Ureter (tissue), 1 donor: ENCODE data around the gene CEACAM1. TPM values are rescaled to one million over a fixed set of nuclear protein-coding genes. Genes with fewer than 3 reads are reported as not detected.
"Not testable (repeated sequence)": the region's sequence is repeated elsewhere in the genome, so short reads cannot be mapped to it uniquely, and the experiment has no call there.

Experiments used
- DNase-seq: peaks from one replicate; pipeline ENCODE4 v3.0.0-alpha.2; 2020; ENCODE audit warnings: low spot score
- total RNA-seq: library from RNA; stranded (reverse); gene quantifications from one replicate; pipeline ENCODE4 v1.2.4, GENCODE V29; 2023
- donor health status: DM: yes; HTN: yes; CAD: no.

The CEACAM1 gene
- total RNA-seq, 1 donor from 2014 or later = 21.6 TPM

DNA sequence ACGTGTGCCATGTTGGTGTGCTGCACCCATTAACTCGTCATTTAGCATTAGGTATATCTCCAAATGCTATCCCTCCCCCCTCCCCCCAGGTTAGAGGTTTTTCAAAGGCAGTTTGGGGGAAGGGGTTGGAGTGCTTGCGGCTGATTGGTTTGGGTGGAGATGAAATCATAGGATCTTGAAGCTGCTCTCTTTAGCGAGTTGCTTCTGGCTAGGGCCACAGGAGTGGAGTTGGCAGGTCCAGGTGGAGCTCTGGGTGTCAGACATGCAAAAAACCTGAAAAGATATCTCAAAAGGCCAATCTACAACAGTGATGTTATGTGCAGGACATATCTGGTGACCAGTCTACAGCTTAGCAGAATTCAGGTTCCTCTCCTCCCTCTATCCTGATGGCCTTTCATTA, 52.9 kb downstream of the CEACAM1 start:
- no peak for DNase-seq

GRCh38 chr19:42474743-42475142, 53.5 kb downstream of the CEACAM1 start:
- DNase-seq = no peak

DNA sequence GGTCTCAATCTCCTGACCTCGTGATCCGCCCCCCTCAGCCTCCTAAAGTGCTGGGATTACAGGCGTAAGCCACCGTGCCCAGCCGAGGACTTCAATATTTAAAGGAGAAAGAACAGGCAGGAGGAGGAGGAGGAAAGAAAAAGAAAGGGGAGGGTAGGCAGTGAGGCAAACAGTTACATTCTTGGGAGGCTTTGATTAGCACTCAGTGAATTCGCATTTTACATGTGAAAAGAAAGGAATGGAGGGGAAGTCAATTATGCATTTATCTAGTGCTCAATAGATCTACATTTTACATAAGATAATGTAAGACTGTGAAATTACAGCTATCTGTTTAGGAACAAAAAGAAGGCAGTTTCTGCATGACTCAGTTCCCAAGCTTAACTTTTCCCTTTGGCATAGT, 54.6 kb downstream of the CEACAM1 start:
- no peak for DNase-seq

DNA sequence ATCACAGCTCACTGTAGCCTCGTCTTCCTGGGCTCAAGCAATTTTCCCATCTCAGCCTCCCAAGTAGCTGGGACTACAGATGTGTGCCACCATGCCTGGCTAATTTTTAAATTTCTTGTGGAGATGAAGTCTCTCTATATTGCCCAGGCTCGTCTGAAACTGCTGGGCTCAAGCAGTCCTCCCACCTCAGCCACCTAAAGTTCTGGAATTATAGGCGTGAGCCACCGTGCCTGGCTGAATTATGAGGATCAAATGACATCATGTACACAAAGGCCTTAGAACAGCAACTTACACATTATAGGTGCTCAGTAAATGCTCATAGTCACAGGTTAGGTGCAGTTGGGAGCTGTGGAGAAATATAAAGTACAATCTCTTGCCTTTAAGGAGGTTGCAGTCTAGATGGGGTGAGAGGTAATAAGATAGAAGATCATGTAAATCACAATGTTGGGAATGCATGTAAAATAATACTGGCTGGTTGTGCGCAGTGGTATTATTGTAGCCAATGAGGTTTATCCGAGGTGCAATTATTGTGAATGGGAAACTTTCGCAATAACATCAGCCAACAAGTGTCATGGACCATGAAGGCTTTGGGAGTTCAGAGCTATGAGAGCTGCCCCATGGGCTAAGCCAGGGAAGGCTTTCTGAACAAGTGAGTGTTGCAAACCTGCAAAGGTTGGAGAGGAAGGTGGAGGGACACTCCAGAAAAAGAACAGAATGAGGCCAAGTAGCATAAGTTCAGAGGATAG, 55.7 kb downstream of the CEACAM1 start:
- DNase-seq = no peak

GRCh38 chr19:42471554-42472249, 56.6 kb downstream of the CEACAM1 start:
- DNase-seq = peak; percentile 45

GRCh38 chr19:42469311-42470235, 58.7 kb downstream of the CEACAM1 start:
- DNase-seq = no peak

DNA sequence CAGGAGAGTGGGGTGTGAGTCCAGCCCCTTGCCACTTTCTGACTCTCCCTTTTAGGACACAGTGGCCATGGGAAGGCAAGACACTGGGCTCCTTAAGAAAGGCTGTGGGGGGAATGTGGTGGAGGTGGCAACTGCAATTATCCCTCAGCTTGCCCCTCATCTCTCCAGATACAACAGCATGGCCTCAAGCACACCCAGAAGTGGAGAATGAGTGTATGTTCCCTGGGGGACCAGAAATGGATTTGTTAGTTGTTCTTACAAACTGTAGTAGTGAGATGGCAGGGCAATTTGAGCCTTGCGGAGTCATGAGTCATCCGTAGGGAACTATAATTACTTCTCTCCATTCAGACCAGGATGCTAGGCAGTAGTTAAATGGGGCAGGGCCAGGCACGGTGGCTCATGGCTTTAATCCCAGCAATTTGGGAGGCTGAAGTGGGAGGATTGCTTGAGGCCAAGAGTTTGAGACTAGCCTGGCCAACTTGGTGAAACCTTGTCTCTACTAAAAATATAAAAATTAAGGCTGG, 59.9 kb downstream of the CEACAM1 start:
- DNase-seq = no peak

GRCh38 chr19:42467183-42467760, 61.0 kb downstream of the CEACAM1 start:
- DNase-seq = no peak

GRCh38 chr19:42466521-42467182, 61.6 kb downstream of the CEACAM1 start:
- no peak for DNase-seq

- DNase-seq = no peak
These were observed 62.4 kb downstream of the CEACAM1 start for GRCh38 chr19:42465827-42466280.

- no peak for DNase-seq
These were observed 66.5 kb downstream of the CEACAM1 start for GRCh38 chr19:42461700-42462324.

DNA sequence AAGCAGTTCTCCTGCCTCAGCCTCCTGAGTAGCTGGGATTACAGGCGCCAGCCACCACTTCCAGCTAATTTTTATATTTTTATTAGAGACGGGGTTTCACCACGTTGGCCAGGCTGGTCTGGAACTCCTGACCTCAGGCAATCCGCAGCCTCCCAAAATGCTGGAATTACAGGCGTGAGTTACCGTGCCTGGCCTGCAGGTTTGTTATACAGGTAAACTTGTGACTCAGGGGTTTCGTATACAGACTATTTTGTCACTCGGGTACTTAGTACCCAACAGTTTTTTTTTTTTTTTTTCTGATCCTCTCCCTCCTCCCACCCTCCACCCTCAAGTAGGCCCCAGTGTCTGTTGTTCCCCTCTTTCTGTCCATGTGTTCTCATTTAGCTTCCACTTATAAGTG, 67.0 kb downstream of the CEACAM1 start:
- not testable (repeated sequence) for DNase-seq

- no peak for DNase-seq
These were observed 68.4 kb downstream of the CEACAM1 start for GRCh38 chr19:42459926-42460325.

Other genes starting within 250 kb of the CEACAM1 start
- 1.6 TPM for gene PRR19, start 226.3 kb downstream of the CEACAM1 start, total RNA-seq
- gene PAFAH1B3, start 225.9 kb downstream of the CEACAM1 start, total RNA-seq = 19.8 TPM
- 1.4 TPM for gene TMEM145, start 215.2 kb downstream of the CEACAM1 start, total RNA-seq
- gene MEGF8, start 202.8 kb downstream of the CEACAM1 start, total RNA-seq = 22.0 TPM
- 5.3 TPM for gene CNFN, start 138.2 kb downstream of the CEACAM1 start, total RNA-seq
- gene LIPE, start 101.1 kb downstream of the CEACAM1 start, total RNA-seq = 23.6 TPM
- gene CXCL17, start 85.5 kb downstream of the CEACAM1 start, total RNA-seq = 77.8 TPM
- not detected for gene CEACAM8, start 66.4 kb upstream of the CEACAM1 start, total RNA-seq
- gene PSG3, start 212.0 kb upstream of the CEACAM1 start, total RNA-seq = not detected
- gene PSG8, start 237.2 kb upstream of the CEACAM1 start, total RNA-seq = not detected